GM18867 (cell line): Measurements from ENCODE around the gene SGCD.

Experiments
- ATAC-seq: cut with Tn5 transposase; IDR thresholded peaks from one replicate; pipeline ENCODE4 v1.9.1; 2021; ENCODE audit warnings: mild to moderate bottlenecking, moderate library complexity; ENCODE audit not compliant: unreplicated experiment

The SGCD gene

GRCh38 chr5:156359476-156359875 is 32.5 kb downstream of the SGCD start:
- no peak for ATAC-seq

GRCh38 chr5:156361436-156362109 is 34.6 kb downstream of the SGCD start:
- no peak for ATAC-seq

- no peak for ATAC-seq
Observed at GRCh38 chr5:156363861-156364260, 36.9 kb downstream of the SGCD start.

- ATAC-seq: no peak
Observed at GRCh38 chr5:156366521-156366920, 39.6 kb downstream of the SGCD start.

- no peak for ATAC-seq
Observed at GRCh38 chr5:156367597-156367996, 40.6 kb downstream of the SGCD start.

GRCh38 chr5:156375895-156376495 is 49.0 kb downstream of the SGCD start:
- peak; percentile 45 for ATAC-seq

- ATAC-seq: peak; percentile 53
Observed at GRCh38 chr5:156376751-156377150, 49.8 kb downstream of the SGCD start.

- peak; percentile 47 for ATAC-seq
Observed at GRCh38 chr5:156378159-156378558, 51.2 kb downstream of the SGCD start.

GRCh38 chr5:156379206-156379605 is 52.2 kb downstream of the SGCD start:
- no peak for ATAC-seq

GRCh38 chr5:156380848-156381247 is 53.9 kb downstream of the SGCD start:
- no peak for ATAC-seq

- no peak for ATAC-seq
Observed at GRCh38 chr5:156383510-156384265, 56.7 kb downstream of the SGCD start.

- no peak for ATAC-seq
Observed at GRCh38 chr5:156385416-156385815, 58.5 kb downstream of the SGCD start.

GRCh38 chr5:156386976-156387375 is 60.0 kb downstream of the SGCD start:
- no peak for ATAC-seq

- ATAC-seq: no peak
Observed at GRCh38 chr5:156387391-156387790, 60.4 kb downstream of the SGCD start.

GRCh38 chr5:156388233-156388632 is 61.3 kb downstream of the SGCD start:
- no peak for ATAC-seq

GRCh38 chr5:156391139-156391538 is 64.2 kb downstream of the SGCD start:
- no peak for ATAC-seq

GRCh38 chr5:156393980-156394379 is 67.0 kb downstream of the SGCD start:
- ATAC-seq: no peak

- no peak for ATAC-seq
Observed at GRCh38 chr5:156394642-156395305, 67.8 kb downstream of the SGCD start.

GRCh38 chr5:156395306-156395675 is 68.3 kb downstream of the SGCD start:
- ATAC-seq: no peak

- ATAC-seq: no peak
Observed at GRCh38 chr5:156396063-156396829, 69.3 kb downstream of the SGCD start.

GRCh38 chr5:156396830-156397081 is 69.8 kb downstream of the SGCD start:
- no peak for ATAC-seq
